Measurements from ENCODE around the gene ANO2.

DNA sequence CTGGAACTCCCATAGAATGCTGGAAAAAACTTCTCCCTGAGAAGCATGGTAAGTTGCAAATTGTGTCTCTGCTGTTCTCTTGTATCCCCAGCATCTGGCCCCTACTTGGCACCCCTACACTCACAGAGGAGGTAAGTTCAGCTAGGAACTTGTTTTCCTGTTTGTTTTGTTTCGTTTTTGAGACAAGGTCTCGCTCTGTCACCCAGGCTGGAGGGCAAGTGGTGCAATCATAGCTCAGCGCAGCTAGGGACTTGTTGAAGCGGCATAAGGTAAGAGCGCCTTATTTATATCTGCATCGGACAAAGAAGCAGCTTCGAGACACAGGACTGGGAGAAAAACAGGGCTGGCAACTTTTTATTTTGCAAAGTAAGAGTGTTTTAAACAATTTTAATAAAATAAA is 18.5 kb upstream of the ANO2 start:
- TF ChIP-seq GATA2 (IDR thresholded peaks at IDR 0.05; ENCODE audit: low read depth, low read length) (no peak), GATA3 (IDR thresholded peaks at IDR 0.05; ENCODE audit: low read depth, low read length) (no peak)
